ENCODE results near the gene CTSO.
"Not testable (repeated sequence)": the region's sequence is repeated elsewhere in the genome, so short reads cannot be mapped to it uniquely, and the experiment has no call there.

Gene CTSO

GRCh38 chr4:155941085-155941790, 12.4 kb downstream of the CTSO start:
- TF ChIP-seq TCF4 (CRISPR knock-in tag; IDR thresholded peaks at IDR 0.05; ENCODE audit: borderline replicate concordance) = no peak
- TF ChIP-seq ZFP30 (CRISPR knock-in tag; IDR thresholded peaks at IDR 0.05) = no peak
- TF ChIP-seq RARB (CRISPR knock-in tag; IDR thresholded peaks at IDR 0.05) = no peak
- no peak for TF ChIP-seq OSR1 (CRISPR knock-in tag; IDR thresholded peaks at IDR 0.05)
- no peak for TF ChIP-seq CSDC2 (CRISPR knock-in tag; IDR thresholded peaks at IDR 0.05)
- TF ChIP-seq ZFP3 (CRISPR knock-in tag; IDR thresholded peaks at IDR 0.05) = no peak
- TF ChIP-seq ZC3H10 (CRISPR knock-in tag; IDR thresholded peaks at IDR 0.05) = no peak
- TF ChIP-seq ZNF8 (CRISPR knock-in tag; IDR thresholded peaks at IDR 0.05) = no peak
- ATAC-seq = no peak

GRCh38 chr4:155935389-155935986, 18.2 kb downstream of the CTSO start:
- TF ChIP-seq ZFP30 (CRISPR knock-in tag; IDR thresholded peaks at IDR 0.05) (no peak), SNAI2 (CRISPR knock-in tag; IDR thresholded peaks at IDR 0.05) (no peak), ZC3H10 (CRISPR knock-in tag; IDR thresholded peaks at IDR 0.05) (no peak), ZNF8 (CRISPR knock-in tag; IDR thresholded peaks at IDR 0.05) (no peak), ISL1 (CRISPR knock-in tag; IDR thresholded peaks at IDR 0.05) (no peak), PPARA (CRISPR knock-in tag; IDR thresholded peaks at IDR 0.05; ENCODE audit: borderline replicate concordance) (no peak), PATZ1 (CRISPR knock-in tag; IDR thresholded peaks at IDR 0.05; ENCODE audit: borderline replicate concordance) (no peak), CREB5 (CRISPR knock-in tag; IDR thresholded peaks at IDR 0.05; ENCODE audit: low read depth) (no peak)
- ATAC-seq = no peak

- ATAC-seq = not testable (repeated sequence)
Measured at GRCh38 chr4:155934634-155935033, 19.0 kb downstream of the CTSO start.

- ATAC-seq = no peak
- TF ChIP-seq ESRRG (CRISPR knock-in tag; IDR thresholded peaks at IDR 0.05) = no peak
- no peak for TF ChIP-seq PPARA (CRISPR knock-in tag; IDR thresholded peaks at IDR 0.05; ENCODE audit: borderline replicate concordance)
- TF ChIP-seq POU6F1 (CRISPR knock-in tag; IDR thresholded peaks at IDR 0.05; ENCODE audit: borderline replicate concordance, low read depth) = no peak
- no peak for TF ChIP-seq CREB5 (CRISPR knock-in tag; IDR thresholded peaks at IDR 0.05; ENCODE audit: low read depth)
- no peak for TF ChIP-seq SNAI2 (CRISPR knock-in tag; IDR thresholded peaks at IDR 0.05)
- no peak for TF ChIP-seq CSDC2 (CRISPR knock-in tag; IDR thresholded peaks at IDR 0.05)
- TF ChIP-seq ZFP3 (CRISPR knock-in tag; IDR thresholded peaks at IDR 0.05) = no peak
- TF ChIP-seq ZFP30 (CRISPR knock-in tag; IDR thresholded peaks at IDR 0.05) = no peak
- TF ChIP-seq ZNF8 (CRISPR knock-in tag; IDR thresholded peaks at IDR 0.05) = no peak
Measured at GRCh38 chr4:155931634-155932033, 22.0 kb downstream of the CTSO start.

- ATAC-seq = no peak
- TF ChIP-seq SNAI2 (CRISPR knock-in tag; IDR thresholded peaks at IDR 0.05) = no peak
- no peak for TF ChIP-seq TCF4 (CRISPR knock-in tag; IDR thresholded peaks at IDR 0.05; ENCODE audit: borderline replicate concordance)
- TF ChIP-seq ZNF8 (CRISPR knock-in tag; IDR thresholded peaks at IDR 0.05) = no peak
Measured at GRCh38 chr4:155930330-155930729, 23.3 kb downstream of the CTSO start.

- ATAC-seq = no peak
Measured at GRCh38 chr4:155929833-155930232, 23.8 kb downstream of the CTSO start.

More at GRCh38 chr4:155929833-155930232, 23.8 kb downstream of the CTSO start:
- TF ChIP-seq GLIS3 (CRISPR knock-in tag; IDR thresholded peaks at IDR 0.05) (no peak), TCF4 (CRISPR knock-in tag; IDR thresholded peaks at IDR 0.05; ENCODE audit: borderline replicate concordance) (no peak), CSDC2 (CRISPR knock-in tag; IDR thresholded peaks at IDR 0.05) (no peak), ZFP3 (CRISPR knock-in tag; IDR thresholded peaks at IDR 0.05) (no peak)

All from SK-N-SH treated with all-trans-retinoic acid at 6 μM for 48 hours (cell line).